Fibroblast of lung (primary cell): Measurements from ENCODE around the gene TSTD2.

Source experiments
- EZH2 ChIP-seq: IDR thresholded peaks from 2 replicates; pipeline ENCODE4 v1.5.1; 2012; ENCODE audit warnings: low read length, control low read depth, mild to moderate bottlenecking; ENCODE audit errors: missing control alignments
- TF ChIP-seq, protein P1 (sequence below), 2 donors: IDR thresholded peaks in 1 of 2; conservative IDR thresholded peaks in 1 of 2; 1 replicate in 1 of 2; 2 replicates in 1 of 2; pipeline ENCODE4 v1.5.1; 2011 to 2012; ENCODE audit warnings: low read length in 2 of 2, control low read depth in 1 of 2, inconsistent platforms in 1 of 2, low read depth in 1 of 2, mild to moderate bottlenecking in 1 of 2

DNA sequence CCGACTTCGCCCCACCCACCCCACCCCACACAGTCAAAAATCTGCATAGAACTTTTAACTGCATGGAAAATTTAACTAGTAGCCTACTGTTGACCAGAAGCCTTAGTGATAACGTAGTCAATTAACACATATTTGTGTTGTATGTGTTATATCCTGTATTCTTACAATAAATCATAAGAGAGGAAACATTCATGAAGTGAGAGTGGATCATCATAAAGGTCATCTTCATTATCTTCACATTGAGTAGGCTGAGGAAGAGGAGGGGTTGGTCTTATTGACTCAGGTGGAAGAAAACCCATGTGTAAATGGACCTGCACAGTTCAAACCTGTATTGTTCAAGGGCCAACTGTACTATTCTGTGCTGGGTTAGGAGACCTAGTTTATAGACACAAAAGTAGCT, 32.6 kb upstream of the TSTD2 start:
- TF ChIP-seq, protein P1, sequence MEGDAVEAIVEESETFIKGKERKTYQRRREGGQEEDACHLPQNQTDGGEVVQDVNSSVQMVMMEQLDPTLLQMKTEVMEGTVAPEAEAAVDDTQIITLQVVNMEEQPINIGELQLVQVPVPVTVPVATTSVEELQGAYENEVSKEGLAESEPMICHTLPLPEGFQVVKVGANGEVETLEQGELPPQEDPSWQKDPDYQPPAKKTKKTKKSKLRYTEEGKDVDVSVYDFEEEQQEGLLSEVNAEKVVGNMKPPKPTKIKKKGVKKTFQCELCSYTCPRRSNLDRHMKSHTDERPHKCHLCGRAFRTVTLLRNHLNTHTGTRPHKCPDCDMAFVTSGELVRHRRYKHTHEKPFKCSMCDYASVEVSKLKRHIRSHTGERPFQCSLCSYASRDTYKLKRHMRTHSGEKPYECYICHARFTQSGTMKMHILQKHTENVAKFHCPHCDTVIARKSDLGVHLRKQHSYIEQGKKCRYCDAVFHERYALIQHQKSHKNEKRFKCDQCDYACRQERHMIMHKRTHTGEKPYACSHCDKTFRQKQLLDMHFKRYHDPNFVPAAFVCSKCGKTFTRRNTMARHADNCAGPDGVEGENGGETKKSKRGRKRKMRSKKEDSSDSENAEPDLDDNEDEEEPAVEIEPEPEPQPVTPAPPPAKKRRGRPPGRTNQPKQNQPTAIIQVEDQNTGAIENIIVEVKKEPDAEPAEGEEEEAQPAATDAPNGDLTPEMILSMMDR (conservative IDR thresholded peaks at IDR 0.05 in 1 of 2, IDR thresholded peaks at IDR 0.05 in 1 of 2; ENCODE audit: low read depth in 1 of 2, low read length in 2 of 2): no peak
- TF ChIP-seq EZH2: no peak
